Stimulated activated naive B cell treated with anti-CD40 and anti-IgM and Interleukin-4, amounts not matched to agents 10 μg/mL and 1 μg/mL and 100 μg/mL, for 72 hours (primary cell): ENCODE results near the gene AFAP1L2.

Experiments used
- ATAC-seq, 2 donors: fragments of 150-1000 bp; cut with Tn5 transposase; replicated peaks; 2 replicates each; pipeline ENCODE4 v1.10.0; 2021; ENCODE audit warnings: moderate library complexity in 1 of 2
- DNase-seq: peaks from one replicate; pipeline ENCODE4 v3.0.0; 2021
- H3K27ac Mint-ChIP-seq: one replicate; pipeline ENCODE4 v1.8.0; 2022; ENCODE audit warnings: mild to moderate bottlenecking, mixed read lengths
- H3K27me3 Mint-ChIP-seq, 2 donors: one replicate each; pipeline ENCODE4 v1.8.0; 2022; ENCODE audit warnings: mixed read lengths in 2 of 2
- H3K36me3 Mint-ChIP-seq, 2 donors: one replicate each; pipeline ENCODE4 v1.8.0; 2022; ENCODE audit warnings: mixed read lengths in 2 of 2, mild to moderate bottlenecking in 1 of 2
- H3K4me1 Mint-ChIP-seq, 2 donors: one replicate each; pipeline ENCODE4 v1.8.0; 2022; ENCODE audit warnings: mixed read lengths in 2 of 2, mild to moderate bottlenecking in 1 of 2
- H3K4me3 Mint-ChIP-seq, 2 donors: one replicate each; pipeline ENCODE4 v1.8.0; 2022; ENCODE audit warnings: mild to moderate bottlenecking in 2 of 2, mixed read lengths in 2 of 2, moderate library complexity in 1 of 2
- H3K9me3 Mint-ChIP-seq, 2 donors: one replicate each; pipeline ENCODE4 v1.8.0; 2022; ENCODE audit warnings: mixed read lengths in 2 of 2, mild to moderate bottlenecking in 1 of 2

AFAP1L2 gene

GRCh38 chr10:114404171-114405010 lies at the start of gene AFAP1L2:
TSS of gene AFAP1L2 (minus strand) at chr10:114404502. CDS start at chr10:114404455, 47 bp downstream.
- peaks cover 23 to 35% of the 10 kb centered on the region in 2 donors for H3K4me1 Mint-ChIP-seq
- H3K36me3 Mint-ChIP-seq: peaks cover 0 to 1% of the 10 kb centered on the region in 2 donors
- H3K27me3 Mint-ChIP-seq: peaks cover 64 to 70% of the 10 kb centered on the region in 2 donors
- ATAC-seq: peak; percentile 50 to 60
- DNase-seq: no peak
- H3K4me3 Mint-ChIP-seq: peak within 1 kb of the TSS; percentile 79 to 83
- H3K27ac Mint-ChIP-seq: peak within 1 kb of the TSS; percentile 86
- peaks cover 0 to 2% of the 10 kb centered on the region in 2 donors for H3K9me3 Mint-ChIP-seq

GRCh38 chr10:114453576-114453975 lies 49.3 kb upstream of the AFAP1L2 start:
- Mint-ChIP-seq H3K4me1 (no peaks in the 10 kb centered on the region), H3K27ac (peak overlapping the region; percentile 1), H3K4me3 (no peak overlapping the region), H3K27me3 (no peaks in the 10 kb centered on the region), H3K9me3 (no peaks in the 10 kb centered on the region), H3K36me3 (peaks cover 24 to 29% of the 10 kb centered on the region in 2 donors)
- ATAC-seq: no peak
- no peak for DNase-seq

- peaks cover 21 to 26% of the 10 kb centered on the region in 2 donors for H3K36me3 Mint-ChIP-seq
- DNase-seq (no peak), ATAC-seq (no peak)
- no peaks in the 10 kb centered on the region for H3K4me1 Mint-ChIP-seq
- H3K9me3 Mint-ChIP-seq: no peaks in the 10 kb centered on the region
- no peak overlapping the region for H3K4me3 Mint-ChIP-seq
- no peaks in the 10 kb centered on the region for H3K27me3 Mint-ChIP-seq
- no peak overlapping the region for H3K27ac Mint-ChIP-seq
Measured at GRCh38 chr10:114448897-114449296, 44.6 kb upstream of the AFAP1L2 start.

GRCh38 chr10:114445332-114445731 lies 41.0 kb upstream of the AFAP1L2 start:
- DNase-seq (no peak), ATAC-seq (no peak)
- peak overlapping the region; percentile 10 for H3K27ac Mint-ChIP-seq
- H3K27me3 Mint-ChIP-seq: no peaks in the 10 kb centered on the region
- no peaks in the 10 kb centered on the region for H3K4me1 Mint-ChIP-seq
- no peak overlapping the region for H3K4me3 Mint-ChIP-seq
- H3K36me3 Mint-ChIP-seq: peaks cover 20 to 26% of the 10 kb centered on the region in 2 donors
- no peaks in the 10 kb centered on the region for H3K9me3 Mint-ChIP-seq

- no peaks in the 10 kb centered on the region for H3K9me3 Mint-ChIP-seq
- H3K4me3 Mint-ChIP-seq: no peak overlapping the region
- no peaks in the 10 kb centered on the region for H3K27me3 Mint-ChIP-seq
- ATAC-seq (no peak), DNase-seq (no peak)
- H3K27ac Mint-ChIP-seq: no peak overlapping the region
- H3K36me3 Mint-ChIP-seq: peaks cover 25 to 26% of the 10 kb centered on the region in 2 donors
- H3K4me1 Mint-ChIP-seq: no peaks in the 10 kb centered on the region
Measured at GRCh38 chr10:114444819-114445218, 40.5 kb upstream of the AFAP1L2 start.

GRCh38 chr10:114442091-114442630 lies 37.9 kb upstream of the AFAP1L2 start:
- H3K4me1 Mint-ChIP-seq: no peaks in the 10 kb centered on the region
- no peaks in the 10 kb centered on the region for H3K9me3 Mint-ChIP-seq
- H3K36me3 Mint-ChIP-seq: peaks cover 33 to 43% of the 10 kb centered on the region in 2 donors
- no peak overlapping the region for H3K27ac Mint-ChIP-seq
- H3K27me3 Mint-ChIP-seq: no peaks in the 10 kb centered on the region
- no peak overlapping the region for H3K4me3 Mint-ChIP-seq
- no peak for ATAC-seq
- no peak for DNase-seq

- H3K27me3 Mint-ChIP-seq: no peaks in the 10 kb centered on the region
- H3K27ac Mint-ChIP-seq: no peak overlapping the region
- H3K9me3 Mint-ChIP-seq: no peaks in the 10 kb centered on the region
- DNase-seq: no peak
- H3K36me3 Mint-ChIP-seq: peaks cover 36 to 47% of the 10 kb centered on the region in 2 donors
- no peak overlapping the region for H3K4me3 Mint-ChIP-seq
- no peak for ATAC-seq
- no peaks in the 10 kb centered on the region for H3K4me1 Mint-ChIP-seq
Measured at GRCh38 chr10:114441107-114441506, 36.8 kb upstream of the AFAP1L2 start.

GRCh38 chr10:114437473-114438292 lies 33.4 kb upstream of the AFAP1L2 start:
- Mint-ChIP-seq H3K27me3 (no peaks in the 10 kb centered on the region), H3K4me3 (no peak overlapping the region), H3K27ac (no peak overlapping the region), H3K9me3 (no peaks in the 10 kb centered on the region), H3K36me3 (peaks cover 33 to 56% of the 10 kb centered on the region in 2 donors), H3K4me1 (no peaks in the 10 kb centered on the region)
- ATAC-seq: peak; percentile 31 to 46
- DNase-seq: no peak

GRCh38 chr10:114436941-114437340 lies 32.6 kb upstream of the AFAP1L2 start:
- Mint-ChIP-seq H3K4me1 (no peaks in the 10 kb centered on the region), H3K27ac (no peak overlapping the region), H3K36me3 (peaks cover 35 to 60% of the 10 kb centered on the region in 2 donors), H3K27me3 (no peaks in the 10 kb centered on the region), H3K4me3 (no peak overlapping the region), H3K9me3 (no peaks in the 10 kb centered on the region)
- DNase-seq (no peak), ATAC-seq (no peak)

GRCh38 chr10:114432566-114433093 lies 28.3 kb upstream of the AFAP1L2 start:
- H3K27ac Mint-ChIP-seq: no peak overlapping the region
- no peaks in the 10 kb centered on the region for H3K9me3 Mint-ChIP-seq
- no peak overlapping the region for H3K4me3 Mint-ChIP-seq
- ATAC-seq (no peak), DNase-seq (no peak)
- no peaks in the 10 kb centered on the region for H3K4me1 Mint-ChIP-seq
- H3K36me3 Mint-ChIP-seq: peaks cover 25 to 48% of the 10 kb centered on the region in 2 donors
- H3K27me3 Mint-ChIP-seq: no peaks in the 10 kb centered on the region

GRCh38 chr10:114431414-114432135 lies 27.3 kb upstream of the AFAP1L2 start:
- DNase-seq (no peak), ATAC-seq (no peak)
- Mint-ChIP-seq H3K27me3 (no peaks in the 10 kb centered on the region), H3K4me1 (no peaks in the 10 kb centered on the region), H3K9me3 (no peaks in the 10 kb centered on the region), H3K4me3 (no peak overlapping the region), H3K36me3 (peaks cover 24 to 47% of the 10 kb centered on the region in 2 donors), H3K27ac (no peak overlapping the region)

- no peaks in the 10 kb centered on the region for H3K9me3 Mint-ChIP-seq
- no peak for ATAC-seq
- peaks cover 17 to 40% of the 10 kb centered on the region in 2 donors for H3K36me3 Mint-ChIP-seq
- H3K27me3 Mint-ChIP-seq: no peaks in the 10 kb centered on the region
- H3K27ac Mint-ChIP-seq: no peak overlapping the region
- no peak overlapping the region for H3K4me3 Mint-ChIP-seq
- no peaks in the 10 kb centered on the region for H3K4me1 Mint-ChIP-seq
- no peak for DNase-seq
Measured at GRCh38 chr10:114430688-114431413, 26.5 kb upstream of the AFAP1L2 start.

GRCh38 chr10:114429581-114430335 lies 25.5 kb upstream of the AFAP1L2 start:
- Mint-ChIP-seq H3K36me3 (peaks cover 15 to 35% of the 10 kb centered on the region in 2 donors), H3K27me3 (no peaks in the 10 kb centered on the region), H3K27ac (no peak overlapping the region), H3K4me1 (no peaks in the 10 kb centered on the region), H3K9me3 (no peaks in the 10 kb centered on the region), H3K4me3 (no peak overlapping the region)
- DNase-seq: no peak
- no peak for ATAC-seq
